GM18505 (cell line): ENCODE data around the gene OTOS.

Experiments used
- ATAC-seq: cut with Tn5 transposase; IDR thresholded peaks from one replicate; pipeline ENCODE4 v1.9.1; 2021; ENCODE audit not compliant: unreplicated experiment
- POLR2A ChIP-seq: IDR thresholded peaks from 4 replicates; pipeline ENCODE4 v1.6.1; 2011; ENCODE audit warnings: borderline replicate concordance; ENCODE audit not compliant: insufficient read depth, insufficient read length; ENCODE audit errors: extremely low read depth

The OTOS gene

GRCh38 chr2:240151477-240152031, 11.1 kb upstream of the OTOS start:
- no peak for ATAC-seq
- TF ChIP-seq POLR2A, result no peak

GRCh38 chr2:240149943-240150784, 9.7 kb upstream of the OTOS start:
- no peak for TF ChIP-seq POLR2A
- no peak for ATAC-seq

GRCh38 chr2:240147911-240148587, 7.6 kb upstream of the OTOS start:
- no peak for TF ChIP-seq POLR2A
- no peak for ATAC-seq

GRCh38 chr2:240147382-240147781, 6.9 kb upstream of the OTOS start:
- no peak for TF ChIP-seq POLR2A
- no peak for ATAC-seq

- TF ChIP-seq POLR2A, result no peak
- ATAC-seq, result no peak
Measured at GRCh38 chr2:240146627-240147278, 6.3 kb upstream of the OTOS start.

- no peak for ATAC-seq
- TF ChIP-seq POLR2A, result no peak
Measured at GRCh38 chr2:240146141-240146561, 5.7 kb upstream of the OTOS start.

- ATAC-seq, result no peak
- no peak for TF ChIP-seq POLR2A
Measured at GRCh38 chr2:240145461-240145860, 5.0 kb upstream of the OTOS start.

- TF ChIP-seq POLR2A, result no peak
- no peak for ATAC-seq
Measured at GRCh38 chr2:240144649-240145261, 4.3 kb upstream of the OTOS start.

- ATAC-seq, result no peak
- no peak for TF ChIP-seq POLR2A
Measured at GRCh38 chr2:240143801-240144648, 3.6 kb upstream of the OTOS start.

GRCh38 chr2:240143276-240143675, 2.8 kb upstream of the OTOS start:
- TF ChIP-seq POLR2A, result no peak

GRCh38 chr2:240142859-240143258, 2.4 kb upstream of the OTOS start:
- no peak for ATAC-seq
- no peak for TF ChIP-seq POLR2A

More at GRCh38 chr2:240143276-240143675, 2.8 kb upstream of the OTOS start:
- ATAC-seq, result no peak

GRCh38 chr2:240142256-240142775, 1.9 kb upstream of the OTOS start:
- no peak for ATAC-seq
- no peak for TF ChIP-seq POLR2A
